Uterine smooth muscle cell (primary cell): Measurements from ENCODE around the gene POLD3. TPM values are rescaled to one million over a fixed set of nuclear protein-coding genes. Genes with fewer than 3 reads are reported as not detected.

ENCODE experiments used
- total RNA-seq: library from RNA; depleted of rRNA; stranded (reverse); fragments of >200 nt; gene quantifications from 2 replicates; pipeline ENCODE4 v1.2.3, GENCODE V29; 2014

Gene POLD3, protein sequence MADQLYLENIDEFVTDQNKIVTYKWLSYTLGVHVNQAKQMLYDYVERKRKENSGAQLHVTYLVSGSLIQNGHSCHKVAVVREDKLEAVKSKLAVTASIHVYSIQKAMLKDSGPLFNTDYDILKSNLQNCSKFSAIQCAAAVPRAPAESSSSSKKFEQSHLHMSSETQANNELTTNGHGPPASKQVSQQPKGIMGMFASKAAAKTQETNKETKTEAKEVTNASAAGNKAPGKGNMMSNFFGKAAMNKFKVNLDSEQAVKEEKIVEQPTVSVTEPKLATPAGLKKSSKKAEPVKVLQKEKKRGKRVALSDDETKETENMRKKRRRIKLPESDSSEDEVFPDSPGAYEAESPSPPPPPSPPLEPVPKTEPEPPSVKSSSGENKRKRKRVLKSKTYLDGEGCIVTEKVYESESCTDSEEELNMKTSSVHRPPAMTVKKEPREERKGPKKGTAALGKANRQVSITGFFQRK
- 12.2 and 22.9 TPM in 2 replicates for total RNA-seq

DNA sequence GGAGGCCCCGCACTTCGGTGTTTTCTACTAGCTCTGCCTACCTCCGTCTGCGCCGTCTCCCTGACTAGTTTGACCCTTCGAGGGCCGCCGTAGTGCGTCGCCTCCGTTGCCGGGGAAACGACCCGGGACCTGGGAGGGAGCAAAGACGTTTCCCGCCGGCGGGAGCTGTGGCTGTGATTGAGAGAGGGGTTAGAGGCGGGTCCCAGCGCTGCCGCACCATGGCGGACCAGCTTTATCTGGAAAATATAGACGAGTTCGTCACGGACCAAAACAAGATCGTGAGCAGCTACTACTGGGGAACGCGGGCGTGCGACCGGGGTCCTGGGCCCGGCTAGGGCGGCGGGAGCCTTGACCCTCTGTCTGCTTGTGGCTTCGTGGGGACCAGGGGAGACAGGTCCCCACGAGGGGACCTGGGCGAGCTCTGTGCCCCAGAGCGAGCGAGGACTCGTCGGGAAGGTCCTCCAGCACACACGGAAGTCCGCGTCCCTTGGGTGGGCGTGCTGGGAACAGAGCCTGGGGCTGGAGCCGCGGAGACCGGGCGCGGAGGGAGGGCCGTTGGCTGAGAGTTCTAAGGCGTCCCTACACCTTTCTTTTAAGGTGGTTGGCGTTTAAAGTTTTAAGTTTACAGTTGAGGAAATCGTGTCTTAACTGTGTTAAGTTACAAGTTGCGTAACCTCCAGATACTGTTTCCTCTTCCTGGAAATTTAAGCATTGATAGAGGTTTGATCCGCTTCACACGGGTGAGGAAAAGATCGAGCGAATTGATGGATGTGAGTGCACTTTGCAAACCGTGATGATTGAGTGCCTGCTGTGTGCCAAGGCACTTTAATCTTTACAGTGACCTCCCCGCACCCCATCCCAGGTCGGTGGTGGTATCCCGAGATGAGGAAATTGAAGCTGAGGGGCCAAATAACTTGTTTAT lies at the start of gene POLD3:
TSS of gene POLD3 (plus strand) at position 142 of the 922 bp plus-strand sequence. CDS start at position 219, 77 bp downstream.

Other genes with a start within 250 kb of the POLD3 start
- gene PGM2L1, start 194.1 kb upstream of the POLD3 start, total RNA-seq, result 2.2 and 7.5 TPM in 2 replicates
- gene KCNE3, start 125.0 kb upstream of the POLD3 start, total RNA-seq, result 0.22 and 5.2 TPM in 2 replicates
- gene LIPT2, start 98.9 kb upstream of the POLD3 start, total RNA-seq, result 3.0 and 4.8 TPM in 2 replicates
- not detected in 2 replicates for gene CHRDL2, start 138.8 kb downstream of the POLD3 start, total RNA-seq
- 38.6 and 38.8 TPM in 2 replicates for gene RNF169, start 156.3 kb downstream of the POLD3 start, total RNA-seq